ENCODE results near the gene NINL. TPM values are rescaled to one million over a fixed set of nuclear protein-coding genes. Genes with fewer than 3 reads are reported as not detected.

The NINL gene
- total RNA-seq, 1 experiment from 2014 or later: 13.6 TPM

DNA sequence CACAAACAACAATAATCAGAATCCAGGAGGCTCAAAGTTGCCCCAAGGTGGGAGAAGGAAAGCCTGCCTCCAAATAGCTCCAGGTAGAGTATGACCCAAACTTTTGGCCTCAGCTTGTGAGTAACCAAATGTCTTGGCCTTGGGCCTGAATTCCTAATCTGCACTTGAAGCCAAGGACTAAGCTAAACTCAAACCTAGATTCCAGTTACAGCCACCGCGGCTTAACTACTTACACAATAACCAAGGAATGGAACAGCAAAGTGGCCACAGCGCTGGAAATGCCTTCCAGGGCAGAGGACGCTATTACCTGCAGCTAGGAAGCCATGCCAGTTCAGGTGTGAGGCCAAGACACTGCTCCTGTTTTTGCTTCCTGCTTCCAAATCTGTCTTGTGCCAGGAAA lies 4.6 kb downstream of the NINL start:
- CTCF ChIA-PET: no interaction called here
- H3K4me3 ChIP-seq (ENCODE audit: low read depth, low read length): no peak overlapping the region
- Mint-ChIP-seq H3K36me3 (ENCODE audit: insufficient read depth, unreplicated experiment) (peaks cover 6% of the 10 kb centered on the region), H3K9me3 (ENCODE audit: unreplicated experiment) (no peaks in the 10 kb centered on the region), H3K27me3 (ENCODE audit: insufficient read depth, unreplicated experiment) (no peaks in the 10 kb centered on the region), H3K4me3 (ENCODE audit: unreplicated experiment) (no peak overlapping the region), H3K27ac (ENCODE audit: unreplicated experiment) (no peak overlapping the region), H3K4me1 (ENCODE audit: low read depth, unreplicated experiment) (no peaks in the 10 kb centered on the region)
- H3K4me1 ChIP-seq: no peaks in the 10 kb centered on the region
- H3K36me3 ChIP-seq (ENCODE audit: control insufficient read depth, insufficient read depth, low read length): no peaks in the 10 kb centered on the region
- intact Hi-C loops (cut with micrococcal nuclease; ENCODE audit: unreplicated experiment): no loop called here
- H3K27me3 ChIP-seq (replicated peaks; ENCODE audit: control insufficient read depth, insufficient read depth, low read length): no peaks in the 10 kb centered on the region
- POLR2A ChIA-PET: no interaction called here
- no peaks in the 10 kb centered on the region for H3K9me3 ChIP-seq
- peak in 1 of 2 experiments; percentile 11 for DNase-seq
- no TSS peak for BruUV-seq (replicated peaks)
- no peak for TF ChIP-seq CTCF (IDR thresholded peaks at IDR 0.05; ENCODE audit: insufficient read depth in 1 of 2, low read depth in 1 of 2, low read length in 1 of 2, severe bottlenecking in 1 of 2, unreplicated experiment in 1 of 2)

GRCh38 chr20:25579081-25579770 lies 6.1 kb downstream of the NINL start:
- H3K4me3 Mint-ChIP-seq (ENCODE audit: unreplicated experiment): no peak overlapping the region
- no peak for TF ChIP-seq CTCF (IDR thresholded peaks at IDR 0.05; ENCODE audit: insufficient read depth in 1 of 2, low read depth in 1 of 2, low read length in 1 of 2, severe bottlenecking in 1 of 2, unreplicated experiment in 1 of 2)
- ChIA-PET POLR2A (interaction anchor here (0.6 kb wide), 1 partner anchor 280 kb away, joined by 4 read pairs; no protein-coding TSS in a partner anchor), CTCF (no interaction called here)
- intact Hi-C loops (cut with micrococcal nuclease; ENCODE audit: unreplicated experiment): loop anchor here (10.0 kb wide), 2 partner anchors 144 to 284 kb away; no protein-coding TSS in a partner anchor
- H3K27ac Mint-ChIP-seq (ENCODE audit: unreplicated experiment): no peak overlapping the region
- no peaks in the 10 kb centered on the region for H3K9me3 ChIP-seq
- no peaks in the 10 kb centered on the region for H3K4me1 Mint-ChIP-seq (ENCODE audit: low read depth, unreplicated experiment)
- peak in 1 of 2 experiments; percentile 34 for DNase-seq
- no peaks in the 10 kb centered on the region for H3K9me3 Mint-ChIP-seq (ENCODE audit: unreplicated experiment)
- H3K4me3 ChIP-seq (ENCODE audit: low read depth, low read length): no peak overlapping the region
- H3K27me3 ChIP-seq (replicated peaks; ENCODE audit: control insufficient read depth, insufficient read depth, low read length): no peaks in the 10 kb centered on the region
- no peaks in the 10 kb centered on the region; the same call in 1 of the 2 replicates for H3K4me1 ChIP-seq
- H3K36me3 Mint-ChIP-seq (ENCODE audit: insufficient read depth, unreplicated experiment): peaks cover 5% of the 10 kb centered on the region
- H3K36me3 ChIP-seq (ENCODE audit: control insufficient read depth, insufficient read depth, low read length): no peaks in the 10 kb centered on the region
- no TSS peak for BruUV-seq (replicated peaks)
- H3K27me3 Mint-ChIP-seq (ENCODE audit: insufficient read depth, unreplicated experiment): no peaks in the 10 kb centered on the region

DNA sequence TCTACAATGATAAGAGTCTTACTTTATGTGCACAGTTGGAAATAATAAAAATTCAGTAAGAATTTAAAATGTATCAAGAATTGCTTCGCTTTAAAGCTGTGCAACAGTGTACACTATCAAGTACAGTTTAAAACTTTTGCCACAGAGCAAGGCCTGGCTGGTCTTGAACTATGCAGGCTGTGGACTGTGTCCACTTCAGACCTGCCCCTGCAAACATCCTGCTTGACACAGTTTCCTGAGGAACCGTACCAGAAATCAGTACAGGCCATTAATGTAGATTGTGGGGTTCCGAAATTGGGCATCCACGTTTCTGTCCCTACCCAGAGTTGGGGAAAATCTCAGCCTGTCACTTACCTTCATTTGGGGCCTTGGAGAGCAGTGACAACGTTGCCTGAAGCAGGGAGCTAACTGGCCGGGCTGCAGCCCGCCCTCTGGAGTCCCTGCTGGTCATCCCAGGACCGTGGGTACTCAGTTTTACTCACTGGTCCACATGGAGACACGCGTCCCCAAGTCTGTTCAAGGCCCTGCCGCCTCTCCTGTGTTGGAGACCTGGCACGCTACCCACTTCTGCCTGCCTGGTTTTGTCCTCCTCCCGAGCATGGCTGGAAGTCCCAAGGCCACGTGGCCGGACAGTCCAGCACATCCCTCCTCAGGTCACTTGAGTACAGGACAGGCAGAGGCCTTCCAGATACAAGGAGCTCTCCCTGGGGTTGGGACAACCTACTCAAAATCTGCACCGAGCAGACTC lies 8.4 kb downstream of the NINL start:
- POLR2A ChIA-PET: no interaction called here
- H3K9me3 Mint-ChIP-seq (ENCODE audit: unreplicated experiment): no peaks in the 10 kb centered on the region

More for the DNA sequence above, 8.4 kb downstream of the NINL start:
- no peaks in the 10 kb centered on the region for H3K27me3 Mint-ChIP-seq (ENCODE audit: insufficient read depth, unreplicated experiment)
- no TSS peak for BruUV-seq (replicated peaks)
- no peaks in the 10 kb centered on the region for H3K27me3 ChIP-seq (replicated peaks; ENCODE audit: control insufficient read depth, insufficient read depth, low read length)
- peak in 1 of 2 experiments; percentile 31 for DNase-seq
- no peaks in the 10 kb centered on the region for H3K9me3 ChIP-seq
- H3K36me3 ChIP-seq (ENCODE audit: control insufficient read depth, insufficient read depth, low read length): no peaks in the 10 kb centered on the region
- intact Hi-C loops (cut with micrococcal nuclease; ENCODE audit: unreplicated experiment): loop anchor here (10.0 kb wide), 2 partner anchors 142 to 282 kb away; no protein-coding TSS in a partner anchor
- H3K27ac Mint-ChIP-seq (ENCODE audit: unreplicated experiment): no peak overlapping the region
- TF ChIP-seq CTCF (IDR thresholded peaks at IDR 0.05; ENCODE audit: insufficient read depth in 1 of 2, low read depth in 1 of 2, low read length in 1 of 2, severe bottlenecking in 1 of 2, unreplicated experiment in 1 of 2): no peak
- CTCF ChIA-PET: no interaction called here
- no peaks in the 10 kb centered on the region; the same call in 1 of the 2 replicates for H3K4me1 ChIP-seq
- no peaks in the 10 kb centered on the region for H3K4me1 Mint-ChIP-seq (ENCODE audit: low read depth, unreplicated experiment)
- peaks cover 6% of the 10 kb centered on the region for H3K36me3 Mint-ChIP-seq (ENCODE audit: insufficient read depth, unreplicated experiment)
- no peak overlapping the region for H3K4me3 Mint-ChIP-seq (ENCODE audit: unreplicated experiment)
- no peak overlapping the region for H3K4me3 ChIP-seq (ENCODE audit: low read depth, low read length)
